GM12892 (cell line): Measurements from ENCODE around the gene MYOM3.

Source experiments
- POLR2A ChIP-seq: IDR thresholded peaks from 2 replicates; pipeline ENCODE4 v1.6.1; 2011; ENCODE audit warnings: low read depth, low read length, control low read depth
- POLR2AphosphoS5 ChIP-seq: IDR thresholded peaks from 2 replicates; pipeline ENCODE4 v1.6.1; 2011; ENCODE audit warnings: low read depth, low read length, control low read depth
- TAF1 ChIP-seq: IDR thresholded peaks from 2 replicates; pipeline ENCODE4 v1.6.1; 2011; ENCODE audit warnings: low read depth, mild to moderate bottlenecking, control low read depth, low read length, borderline replicate concordance

DNA sequence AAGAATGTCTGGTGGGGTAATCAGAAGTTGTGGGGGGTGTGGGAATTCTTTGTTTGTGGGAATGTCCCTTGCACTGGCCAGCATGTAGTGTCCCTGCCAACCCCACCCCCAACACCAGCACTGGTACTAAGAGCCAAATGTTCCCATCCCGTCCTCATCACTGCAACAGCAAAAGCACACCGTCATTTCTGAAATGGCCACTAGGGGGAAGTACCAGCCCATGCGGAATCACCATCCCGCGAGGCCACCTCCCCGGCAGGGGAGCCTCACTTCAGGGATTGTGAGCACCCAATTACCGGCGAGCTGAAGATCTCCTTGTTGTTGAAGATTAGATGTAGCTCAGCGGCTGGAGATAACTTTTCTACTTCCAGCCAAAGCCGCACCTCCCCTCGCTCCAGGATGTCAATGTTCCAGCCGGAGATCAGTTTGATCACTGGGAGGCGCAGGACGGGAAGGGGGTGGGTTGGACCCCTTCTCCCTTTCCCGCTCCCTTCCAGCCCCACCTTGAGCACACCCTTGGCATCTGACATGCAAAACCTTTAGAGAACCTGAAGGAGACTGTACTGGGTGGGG is 41.0 kb downstream of the MYOM3 start:
- TF ChIP-seq POLR2A (no peak), TAF1 (no peak), POLR2AphosphoS5 (no peak)
